ENCODE measurements around the gene PRDM12.

The PRDM12 gene

GRCh38 chr9:130701059-130702022 lies 36.9 kb downstream of the PRDM12 start:
- Histone ChIP-seq H3K27me3 (ENCODE audit: control insufficient read depth, insufficient read depth, low read length, poor library complexity, severe bottlenecking) (no peaks in the 10 kb centered on the region), H3K27ac (ENCODE audit: insufficient read depth, low read depth, low read length, poor library complexity, severe bottlenecking) (no peak overlapping the region), H3K4me1 (ENCODE audit: control insufficient read depth, insufficient read depth, low read length) (peaks cover under 1% of the 10 kb centered on the region), H3K9me3 (ENCODE audit: control insufficient read depth, low read length) (no peaks in the 10 kb centered on the region), H3K4me3 (ENCODE audit: insufficient read depth, low read depth, low read length) (no peak overlapping the region), H3K36me3 (ENCODE audit: control insufficient read depth, insufficient read depth, low read length) (peaks cover 52% of the 10 kb centered on the region)
- WGBS, 2 experiments = 72 to 74% methylated on average over 12 to 13 of the region's 13 CpGs

GRCh38 chr9:130703501-130703900 lies 39.1 kb downstream of the PRDM12 start:
- Histone ChIP-seq H3K4me3 (ENCODE audit: insufficient read depth, low read depth, low read length) (no peak overlapping the region), H3K27me3 (ENCODE audit: control insufficient read depth, insufficient read depth, low read length, poor library complexity, severe bottlenecking) (no peaks in the 10 kb centered on the region), H3K27ac (ENCODE audit: insufficient read depth, low read depth, low read length, poor library complexity, severe bottlenecking) (no peak overlapping the region), H3K4me1 (ENCODE audit: control insufficient read depth, insufficient read depth, low read length) (no peaks in the 10 kb centered on the region), H3K9me3 (ENCODE audit: control insufficient read depth, low read length) (no peaks in the 10 kb centered on the region), H3K36me3 (ENCODE audit: control insufficient read depth, insufficient read depth, low read length) (peaks cover 35% of the 10 kb centered on the region)
- WGBS, 2 experiments = 95 to 97% methylated on average over 7 of the region's 7 CpGs

GRCh38 chr9:130707225-130707976 lies 43.0 kb downstream of the PRDM12 start:
- Histone ChIP-seq H3K9me3 (ENCODE audit: control insufficient read depth, low read length) (no peaks in the 10 kb centered on the region), H3K4me1 (ENCODE audit: control insufficient read depth, insufficient read depth, low read length) (no peaks in the 10 kb centered on the region), H3K27me3 (ENCODE audit: control insufficient read depth, insufficient read depth, low read length, poor library complexity, severe bottlenecking) (no peaks in the 10 kb centered on the region), H3K4me3 (ENCODE audit: insufficient read depth, low read depth, low read length) (no peak overlapping the region), H3K27ac (ENCODE audit: insufficient read depth, low read depth, low read length, poor library complexity, severe bottlenecking) (no peak overlapping the region), H3K36me3 (ENCODE audit: control insufficient read depth, insufficient read depth, low read length) (peaks cover 25% of the 10 kb centered on the region)
- WGBS, 2 experiments = 68 to 76% methylated on average over 9 of the region's 9 CpGs

- no peaks in the 10 kb centered on the region for H3K9me3 ChIP-seq (ENCODE audit: control insufficient read depth, low read length)
- H3K36me3 ChIP-seq (ENCODE audit: control insufficient read depth, insufficient read depth, low read length) = no peaks in the 10 kb centered on the region
- H3K4me3 ChIP-seq (ENCODE audit: insufficient read depth, low read depth, low read length) = no peak overlapping the region
- H3K4me1 ChIP-seq (ENCODE audit: control insufficient read depth, insufficient read depth, low read length) = peaks cover 5% of the 10 kb centered on the region
- no peaks in the 10 kb centered on the region for H3K27me3 ChIP-seq (ENCODE audit: control insufficient read depth, insufficient read depth, low read length, poor library complexity, severe bottlenecking)
- H3K27ac ChIP-seq (ENCODE audit: insufficient read depth, low read depth, low read length, poor library complexity, severe bottlenecking) = no peak overlapping the region
- WGBS, 2 experiments = 96 to 97% methylated on average over 8 of the region's 8 CpGs
These were observed 46.5 kb downstream of the PRDM12 start for GRCh38 chr9:130710822-130711352.

GRCh38 chr9:130711469-130711868 lies 47.1 kb downstream of the PRDM12 start:
- Histone ChIP-seq H3K4me1 (ENCODE audit: control insufficient read depth, insufficient read depth, low read length) (peaks cover 8% of the 10 kb centered on the region), H3K9me3 (ENCODE audit: control insufficient read depth, low read length) (no peaks in the 10 kb centered on the region), H3K27ac (ENCODE audit: insufficient read depth, low read depth, low read length, poor library complexity, severe bottlenecking) (no peak overlapping the region), H3K36me3 (ENCODE audit: control insufficient read depth, insufficient read depth, low read length) (no peaks in the 10 kb centered on the region), H3K27me3 (ENCODE audit: control insufficient read depth, insufficient read depth, low read length, poor library complexity, severe bottlenecking) (no peaks in the 10 kb centered on the region), H3K4me3 (ENCODE audit: insufficient read depth, low read depth, low read length) (no peak overlapping the region)
- whole genome bisulfite sequencing, 2 experiments = 93 to 95% methylated on average over 8 of the region's 8 CpGs

GRCh38 chr9:130712564-130713285 lies 48.3 kb downstream of the PRDM12 start:
- Histone ChIP-seq H3K27ac (ENCODE audit: insufficient read depth, low read depth, low read length, poor library complexity, severe bottlenecking) (peak overlapping the region; percentile 97), H3K4me3 (ENCODE audit: insufficient read depth, low read depth, low read length) (peak overlapping the region; percentile 97), H3K4me1 (ENCODE audit: control insufficient read depth, insufficient read depth, low read length) (peaks cover 8% of the 10 kb centered on the region), H3K36me3 (ENCODE audit: control insufficient read depth, insufficient read depth, low read length) (no peaks in the 10 kb centered on the region), H3K9me3 (ENCODE audit: control insufficient read depth, low read length) (no peaks in the 10 kb centered on the region), H3K27me3 (ENCODE audit: control insufficient read depth, insufficient read depth, low read length, poor library complexity, severe bottlenecking) (no peaks in the 10 kb centered on the region)
- 0% methylated on average over 68 of the region's 68 CpGs for WGBS, 2 experiments

GRCh38 chr9:130713286-130713960 lies 49.0 kb downstream of the PRDM12 start:
- H3K9me3 ChIP-seq (ENCODE audit: control insufficient read depth, low read length) = no peaks in the 10 kb centered on the region
- no peaks in the 10 kb centered on the region for H3K27me3 ChIP-seq (ENCODE audit: control insufficient read depth, insufficient read depth, low read length, poor library complexity, severe bottlenecking)
- 0% methylated on average over 37 of the region's 37 CpGs for WGBS, 2 experiments
- H3K27ac ChIP-seq (ENCODE audit: insufficient read depth, low read depth, low read length, poor library complexity, severe bottlenecking) = peak overlapping the region; percentile 97
- peak overlapping the region; percentile 97 for H3K4me3 ChIP-seq (ENCODE audit: insufficient read depth, low read depth, low read length)
- no peaks in the 10 kb centered on the region for H3K36me3 ChIP-seq (ENCODE audit: control insufficient read depth, insufficient read depth, low read length)
- peaks cover 8% of the 10 kb centered on the region for H3K4me1 ChIP-seq (ENCODE audit: control insufficient read depth, insufficient read depth, low read length)

- 53 to 63% methylated on average over 7 of the region's 7 CpGs for WGBS, 2 experiments
- no peaks in the 10 kb centered on the region for H3K27me3 ChIP-seq (ENCODE audit: control insufficient read depth, insufficient read depth, low read length, poor library complexity, severe bottlenecking)
- H3K9me3 ChIP-seq (ENCODE audit: control insufficient read depth, low read length) = no peaks in the 10 kb centered on the region
- H3K4me1 ChIP-seq (ENCODE audit: control insufficient read depth, insufficient read depth, low read length) = peaks cover 8% of the 10 kb centered on the region
- peak overlapping the region; percentile 97 for H3K4me3 ChIP-seq (ENCODE audit: insufficient read depth, low read depth, low read length)
- no peaks in the 10 kb centered on the region for H3K36me3 ChIP-seq (ENCODE audit: control insufficient read depth, insufficient read depth, low read length)
- H3K27ac ChIP-seq (ENCODE audit: insufficient read depth, low read depth, low read length, poor library complexity, severe bottlenecking) = no peak overlapping the region
These were observed 50.3 kb downstream of the PRDM12 start for GRCh38 chr9:130714586-130715110.

- WGBS, 2 experiments = 77 to 88% methylated on average over 3 of the region's 3 CpGs
- H3K27me3 ChIP-seq (ENCODE audit: control insufficient read depth, insufficient read depth, low read length, poor library complexity, severe bottlenecking) = no peaks in the 10 kb centered on the region
- peak overlapping the region; percentile 97 for H3K4me3 ChIP-seq (ENCODE audit: insufficient read depth, low read depth, low read length)
- H3K4me1 ChIP-seq (ENCODE audit: control insufficient read depth, insufficient read depth, low read length) = peaks cover 8% of the 10 kb centered on the region
- no peaks in the 10 kb centered on the region for H3K36me3 ChIP-seq (ENCODE audit: control insufficient read depth, insufficient read depth, low read length)
- H3K27ac ChIP-seq (ENCODE audit: insufficient read depth, low read depth, low read length, poor library complexity, severe bottlenecking) = no peak overlapping the region
- no peaks in the 10 kb centered on the region for H3K9me3 ChIP-seq (ENCODE audit: control insufficient read depth, low read length)
These were observed 50.9 kb downstream of the PRDM12 start for GRCh38 chr9:130715270-130715669.
